HL-60 (cell line): ENCODE measurements around the gene TBL1X.

Experiments
- DNase-seq, 2 experiments: peaks; one replicate each; pipeline ENCODE4 v3.0.0-alpha.2; 2010 to 2020; ENCODE audit warnings: low read depth in 1 of 2, low spot score in 1 of 2
- H3K27ac ChIP-seq: fragments of 250-450 bp; sonication (Bioruptor Pico); replicated peaks from 2 replicates; pipeline ENCODE4 v1.5.1; 2020; ENCODE audit warnings: mild to moderate bottlenecking, moderate library complexity
- H3K27me3 ChIP-seq: fragments of 250-450 bp; sonication (Bioruptor Pico); 2 replicates; pipeline ENCODE4 v1.5.1; 2021; ENCODE audit warnings: mild to moderate bottlenecking, moderate library complexity; ENCODE audit not compliant: insufficient read depth, poor library complexity, severe bottlenecking
- H3K4me3 ChIP-seq: replicated peaks from 2 replicates; pipeline ENCODE4 v1.5.1; 2011; ENCODE audit warnings: mild to moderate bottlenecking, control low read depth, low read length; ENCODE audit not compliant: insufficient read depth
- GABPA ChIP-seq: IDR thresholded peaks from 2 replicates; pipeline ENCODE4 v1.6.1; 2012; ENCODE audit warnings: low read depth
- POLR2AphosphoS5 ChIP-seq: IDR thresholded peaks from 2 replicates; pipeline ENCODE4 v1.6.1; 2012; ENCODE audit warnings: low read depth
- SPI1 ChIP-seq: IDR thresholded peaks from 2 replicates; pipeline ENCODE4 v1.6.1; 2012; ENCODE audit warnings: low read depth, mild to moderate bottlenecking, borderline replicate concordance
- TF ChIP-seq, protein P1 (sequence below): IDR thresholded peaks from 2 replicates; pipeline ENCODE4 v1.6.1; 2012; ENCODE audit warnings: low read depth; ENCODE audit not compliant: insufficient replicate concordance
- TF ChIP-seq, protein P2 (sequence below): IDR thresholded peaks from one replicate; pipeline ENCODE4 v1.5.1; 2011; ENCODE audit warnings: low read length, control low read depth, inconsistent platforms; ENCODE audit not compliant: insufficient read depth

The TBL1X gene

DNA sequence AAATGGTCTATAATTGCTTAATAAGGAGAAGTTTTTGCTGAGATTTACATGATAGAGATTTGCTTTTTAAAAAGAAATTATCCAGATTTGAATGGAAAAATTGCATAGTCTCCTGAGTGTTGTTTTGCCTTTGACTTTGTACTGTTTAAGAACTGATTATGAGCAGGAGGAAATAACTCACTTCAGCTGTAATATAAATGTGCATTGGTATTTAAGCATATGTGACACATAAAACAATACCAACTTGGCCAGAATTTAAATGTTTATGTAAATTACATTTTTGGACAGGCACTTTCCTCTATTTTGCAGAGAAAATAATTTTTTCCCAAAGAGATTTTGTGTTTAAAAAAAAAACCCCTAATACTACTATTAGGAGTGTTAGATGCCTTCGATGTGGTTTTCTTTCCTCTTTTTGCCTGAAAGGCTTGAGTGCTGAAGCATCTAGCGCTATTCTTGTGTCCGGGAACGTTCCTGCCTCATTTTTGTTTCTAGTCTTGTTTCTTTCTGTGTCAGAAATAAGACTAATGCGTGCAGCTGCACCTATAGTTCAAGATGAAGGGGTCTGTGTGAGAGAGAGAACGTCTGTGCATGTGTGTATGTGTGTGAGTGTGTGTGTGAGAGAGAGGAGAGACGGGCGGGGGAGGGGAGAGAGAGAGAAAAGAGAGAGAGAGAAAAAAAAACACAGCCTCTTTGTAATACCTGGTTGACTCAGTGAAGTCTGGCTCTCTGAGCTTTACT lies 60.8 kb downstream of the TBL1X start:
- Histone ChIP-seq H3K4me3 (no peak overlapping the region), H3K27me3 (no peaks in the 10 kb centered on the region), H3K27ac (no peak overlapping the region)
- TF ChIP-seq GABPA (no peak), SPI1 (no peak), POLR2AphosphoS5 (no peak)
- TF ChIP-seq, protein P1, sequence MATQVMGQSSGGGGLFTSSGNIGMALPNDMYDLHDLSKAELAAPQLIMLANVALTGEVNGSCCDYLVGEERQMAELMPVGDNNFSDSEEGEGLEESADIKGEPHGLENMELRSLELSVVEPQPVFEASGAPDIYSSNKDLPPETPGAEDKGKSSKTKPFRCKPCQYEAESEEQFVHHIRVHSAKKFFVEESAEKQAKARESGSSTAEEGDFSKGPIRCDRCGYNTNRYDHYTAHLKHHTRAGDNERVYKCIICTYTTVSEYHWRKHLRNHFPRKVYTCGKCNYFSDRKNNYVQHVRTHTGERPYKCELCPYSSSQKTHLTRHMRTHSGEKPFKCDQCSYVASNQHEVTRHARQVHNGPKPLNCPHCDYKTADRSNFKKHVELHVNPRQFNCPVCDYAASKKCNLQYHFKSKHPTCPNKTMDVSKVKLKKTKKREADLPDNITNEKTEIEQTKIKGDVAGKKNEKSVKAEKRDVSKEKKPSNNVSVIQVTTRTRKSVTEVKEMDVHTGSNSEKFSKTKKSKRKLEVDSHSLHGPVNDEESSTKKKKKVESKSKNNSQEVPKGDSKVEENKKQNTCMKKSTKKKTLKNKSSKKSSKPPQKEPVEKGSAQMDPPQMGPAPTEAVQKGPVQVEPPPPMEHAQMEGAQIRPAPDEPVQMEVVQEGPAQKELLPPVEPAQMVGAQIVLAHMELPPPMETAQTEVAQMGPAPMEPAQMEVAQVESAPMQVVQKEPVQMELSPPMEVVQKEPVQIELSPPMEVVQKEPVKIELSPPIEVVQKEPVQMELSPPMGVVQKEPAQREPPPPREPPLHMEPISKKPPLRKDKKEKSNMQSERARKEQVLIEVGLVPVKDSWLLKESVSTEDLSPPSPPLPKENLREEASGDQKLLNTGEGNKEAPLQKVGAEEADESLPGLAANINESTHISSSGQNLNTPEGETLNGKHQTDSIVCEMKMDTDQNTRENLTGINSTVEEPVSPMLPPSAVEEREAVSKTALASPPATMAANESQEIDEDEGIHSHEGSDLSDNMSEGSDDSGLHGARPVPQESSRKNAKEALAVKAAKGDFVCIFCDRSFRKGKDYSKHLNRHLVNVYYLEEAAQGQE = no peak
- TF ChIP-seq, protein P2, sequence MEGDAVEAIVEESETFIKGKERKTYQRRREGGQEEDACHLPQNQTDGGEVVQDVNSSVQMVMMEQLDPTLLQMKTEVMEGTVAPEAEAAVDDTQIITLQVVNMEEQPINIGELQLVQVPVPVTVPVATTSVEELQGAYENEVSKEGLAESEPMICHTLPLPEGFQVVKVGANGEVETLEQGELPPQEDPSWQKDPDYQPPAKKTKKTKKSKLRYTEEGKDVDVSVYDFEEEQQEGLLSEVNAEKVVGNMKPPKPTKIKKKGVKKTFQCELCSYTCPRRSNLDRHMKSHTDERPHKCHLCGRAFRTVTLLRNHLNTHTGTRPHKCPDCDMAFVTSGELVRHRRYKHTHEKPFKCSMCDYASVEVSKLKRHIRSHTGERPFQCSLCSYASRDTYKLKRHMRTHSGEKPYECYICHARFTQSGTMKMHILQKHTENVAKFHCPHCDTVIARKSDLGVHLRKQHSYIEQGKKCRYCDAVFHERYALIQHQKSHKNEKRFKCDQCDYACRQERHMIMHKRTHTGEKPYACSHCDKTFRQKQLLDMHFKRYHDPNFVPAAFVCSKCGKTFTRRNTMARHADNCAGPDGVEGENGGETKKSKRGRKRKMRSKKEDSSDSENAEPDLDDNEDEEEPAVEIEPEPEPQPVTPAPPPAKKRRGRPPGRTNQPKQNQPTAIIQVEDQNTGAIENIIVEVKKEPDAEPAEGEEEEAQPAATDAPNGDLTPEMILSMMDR = no peak
- DNase-seq = no peak

DNA sequence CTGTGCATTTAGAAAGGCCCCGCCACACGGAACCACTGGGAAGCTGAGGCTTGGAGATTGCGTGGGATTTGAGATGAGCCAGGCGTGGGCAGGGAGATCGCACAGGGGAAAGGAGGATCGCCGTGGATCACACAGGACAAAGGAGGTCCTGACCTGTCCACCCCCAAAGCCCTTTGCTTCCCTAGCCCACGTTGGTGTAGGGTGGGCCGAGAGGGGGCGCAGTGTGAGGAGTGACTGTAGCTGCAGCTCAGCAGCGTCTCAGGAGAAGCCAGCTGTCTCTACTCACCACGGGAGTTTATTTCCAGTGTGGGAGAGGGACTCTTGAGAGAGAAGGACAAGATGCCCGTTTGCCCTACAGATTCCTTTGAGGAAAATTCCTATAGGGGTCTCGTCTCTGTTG lies 62.1 kb downstream of the TBL1X start:
- DNase-seq = no peak
- TF ChIP-seq, protein P1 = no peak
- TF ChIP-seq SPI1 (no peak), GABPA (no peak), POLR2AphosphoS5 (no peak)
- TF ChIP-seq, protein P2 = no peak
- Histone ChIP-seq H3K27me3 (no peaks in the 10 kb centered on the region), H3K27ac (no peak overlapping the region), H3K4me3 (no peak overlapping the region)

DNA sequence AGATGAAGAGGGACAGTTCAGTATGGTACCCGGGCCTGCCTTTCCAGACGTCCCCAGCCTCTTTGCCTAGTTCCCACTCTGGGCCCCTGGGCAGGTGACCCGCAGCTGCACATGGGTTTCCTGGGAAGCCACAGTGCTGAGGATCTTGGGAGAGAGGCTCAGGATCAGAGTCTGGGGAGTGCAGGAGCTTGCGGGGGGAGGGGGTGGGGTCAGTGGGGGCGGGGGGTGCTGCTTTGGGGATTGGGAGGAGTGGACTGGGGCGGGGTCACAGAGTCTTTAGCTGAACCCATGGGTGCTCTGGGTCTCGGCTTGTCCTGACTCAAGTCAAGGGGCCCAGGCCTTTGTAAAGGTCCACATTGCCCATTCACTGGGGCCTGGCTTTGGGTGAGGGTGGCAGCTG lies 63.6 kb downstream of the TBL1X start:
- no peaks in the 10 kb centered on the region for H3K27me3 ChIP-seq
- no peak for DNase-seq
- TF ChIP-seq, protein P1 = no peak
- TF ChIP-seq SPI1 = no peak
- TF ChIP-seq, protein P2 = no peak
- no peak for TF ChIP-seq POLR2AphosphoS5
- no peak for TF ChIP-seq GABPA

More for the DNA sequence above, 63.6 kb downstream of the TBL1X start:
- Histone ChIP-seq H3K4me3 (no peak overlapping the region), H3K27ac (no peak overlapping the region)
